ENCODE data around the gene GLYATL1B.

Gene GLYATL1B

GRCh38 chr11:59141673-59142460, 55.8 kb downstream of the GLYATL1B start:
- DNase-seq (ENCODE audit: insufficient read length) (no peak), FAIRE-seq (no peak)
- TF ChIP-seq POLR2A (IDR thresholded peaks at IDR 0.05; ENCODE audit: low read depth, low read length), result no peak
- no peak for TF ChIP-seq TAF1 (IDR thresholded peaks at IDR 0.05; ENCODE audit: borderline replicate concordance, low read depth, low read length)
- TF ChIP-seq POLR2AphosphoS5 (IDR thresholded peaks at IDR 0.05; ENCODE audit: low read depth, low read length), result no peak

- TF ChIP-seq POLR2A (IDR thresholded peaks at IDR 0.05; ENCODE audit: low read depth, low read length) (peak; percentile 67), POLR2AphosphoS5 (IDR thresholded peaks at IDR 0.05; ENCODE audit: low read depth, low read length) (peak; percentile 52), TAF1 (IDR thresholded peaks at IDR 0.05; ENCODE audit: borderline replicate concordance, low read depth, low read length) (no peak)
- peak; percentile 97 for FAIRE-seq
- DNase-seq (ENCODE audit: insufficient read length), result peak; percentile 60
Measured at GRCh38 chr11:59142530-59143507, 56.7 kb downstream of the GLYATL1B start, which contains the start of gene FAM111A. Gene FAM111A (plus strand): TSS chr11:59142856. CDS start chr11:59148873, 6,017 bp downstream.

- FAIRE-seq, result no peak
- no peak for DNase-seq (ENCODE audit: insufficient read length)
- TF ChIP-seq POLR2AphosphoS5 (IDR thresholded peaks at IDR 0.05; ENCODE audit: low read depth, low read length), result no peak
- no peak for TF ChIP-seq POLR2A (IDR thresholded peaks at IDR 0.05; ENCODE audit: low read depth, low read length)
- TF ChIP-seq TAF1 (IDR thresholded peaks at IDR 0.05; ENCODE audit: borderline replicate concordance, low read depth, low read length), result no peak
Measured at GRCh38 chr11:59144096-59144495, 58.0 kb downstream of the GLYATL1B start.
